Erythroblast (primary cell): ENCODE measurements around the gene SNPH.

ENCODE experiments used
- GATA1 ChIP-seq: IDR thresholded peaks from 2 replicates; pipeline ENCODE4 v1.6.1; 2011; ENCODE audit warnings: low read depth, mild to moderate bottlenecking, control low read depth, low read length, moderate library complexity
- POLR2A ChIP-seq: IDR thresholded peaks from 2 replicates; pipeline ENCODE4 v1.6.1; 2011; ENCODE audit warnings: mild to moderate bottlenecking, low read length

DNA sequence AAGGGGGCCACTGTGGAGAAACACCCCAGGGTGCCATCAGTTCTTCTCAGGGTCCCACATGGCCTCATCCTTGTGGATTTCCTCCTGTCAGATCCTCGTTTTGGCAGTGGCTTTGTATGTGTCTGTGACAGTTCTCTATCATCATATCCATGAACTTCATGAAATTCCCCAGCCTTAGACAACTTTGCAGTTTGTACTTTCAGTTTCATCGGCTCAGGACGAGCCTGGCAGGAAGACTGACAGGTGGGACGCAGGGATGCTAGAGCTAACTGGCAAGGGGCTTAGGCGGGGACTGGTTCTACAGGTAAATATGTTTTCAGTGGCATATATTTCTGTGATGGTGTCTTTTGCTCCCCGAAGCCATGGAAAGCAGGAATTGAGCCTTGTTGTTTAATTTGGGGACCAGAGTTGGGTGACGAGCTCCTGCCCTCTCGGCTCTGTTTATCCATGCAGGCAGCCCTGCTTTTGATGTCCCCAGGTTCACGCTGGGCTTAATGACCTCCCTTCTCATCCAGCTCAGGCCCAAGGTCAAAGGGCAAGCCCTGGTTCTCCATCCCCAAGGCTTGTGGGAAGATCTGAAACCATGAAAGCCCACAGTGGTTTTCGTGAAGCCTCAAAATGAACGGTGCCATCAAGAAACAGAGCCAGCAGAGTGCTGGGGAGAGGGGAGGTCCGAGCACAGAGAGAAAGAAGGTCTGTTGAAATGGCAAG lies 51.6 kb downstream of the SNPH start:
- TF ChIP-seq POLR2A (no peak), GATA1 (no peak)
